GM12873 (cell line): ENCODE data around the gene CHAD.

Experiments
- TF ChIP-seq, protein P1 (sequence below): IDR thresholded peaks from 2 replicates; pipeline ENCODE4 v1.5.1; 2012; ENCODE audit warnings: low read depth, mild to moderate bottlenecking, moderate library complexity, low read length, control low read depth; ENCODE audit not compliant: insufficient read depth; ENCODE audit errors: missing control alignments

Gene CHAD

DNA sequence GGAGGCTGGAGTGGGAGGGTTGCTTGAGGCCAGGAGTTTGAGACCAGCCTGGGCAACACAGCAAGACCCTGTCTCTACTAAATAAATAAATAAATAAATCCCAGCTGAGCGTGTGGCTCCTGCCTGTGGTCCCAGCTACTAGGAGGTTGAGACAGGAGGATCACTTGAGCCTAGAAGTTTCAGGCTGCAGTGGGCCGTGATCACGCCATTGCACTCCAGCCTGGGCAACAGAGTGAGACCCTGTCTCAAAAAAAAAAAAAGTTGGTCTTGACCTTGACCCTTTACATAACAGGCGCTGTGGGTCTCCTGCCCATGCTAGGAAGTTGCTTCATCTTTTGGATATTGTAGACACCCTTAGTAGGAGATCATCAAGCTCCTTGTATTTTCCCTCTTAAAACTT lies 31.3 kb downstream of the CHAD start:
- TF ChIP-seq, protein P1, sequence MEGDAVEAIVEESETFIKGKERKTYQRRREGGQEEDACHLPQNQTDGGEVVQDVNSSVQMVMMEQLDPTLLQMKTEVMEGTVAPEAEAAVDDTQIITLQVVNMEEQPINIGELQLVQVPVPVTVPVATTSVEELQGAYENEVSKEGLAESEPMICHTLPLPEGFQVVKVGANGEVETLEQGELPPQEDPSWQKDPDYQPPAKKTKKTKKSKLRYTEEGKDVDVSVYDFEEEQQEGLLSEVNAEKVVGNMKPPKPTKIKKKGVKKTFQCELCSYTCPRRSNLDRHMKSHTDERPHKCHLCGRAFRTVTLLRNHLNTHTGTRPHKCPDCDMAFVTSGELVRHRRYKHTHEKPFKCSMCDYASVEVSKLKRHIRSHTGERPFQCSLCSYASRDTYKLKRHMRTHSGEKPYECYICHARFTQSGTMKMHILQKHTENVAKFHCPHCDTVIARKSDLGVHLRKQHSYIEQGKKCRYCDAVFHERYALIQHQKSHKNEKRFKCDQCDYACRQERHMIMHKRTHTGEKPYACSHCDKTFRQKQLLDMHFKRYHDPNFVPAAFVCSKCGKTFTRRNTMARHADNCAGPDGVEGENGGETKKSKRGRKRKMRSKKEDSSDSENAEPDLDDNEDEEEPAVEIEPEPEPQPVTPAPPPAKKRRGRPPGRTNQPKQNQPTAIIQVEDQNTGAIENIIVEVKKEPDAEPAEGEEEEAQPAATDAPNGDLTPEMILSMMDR: no peak

DNA sequence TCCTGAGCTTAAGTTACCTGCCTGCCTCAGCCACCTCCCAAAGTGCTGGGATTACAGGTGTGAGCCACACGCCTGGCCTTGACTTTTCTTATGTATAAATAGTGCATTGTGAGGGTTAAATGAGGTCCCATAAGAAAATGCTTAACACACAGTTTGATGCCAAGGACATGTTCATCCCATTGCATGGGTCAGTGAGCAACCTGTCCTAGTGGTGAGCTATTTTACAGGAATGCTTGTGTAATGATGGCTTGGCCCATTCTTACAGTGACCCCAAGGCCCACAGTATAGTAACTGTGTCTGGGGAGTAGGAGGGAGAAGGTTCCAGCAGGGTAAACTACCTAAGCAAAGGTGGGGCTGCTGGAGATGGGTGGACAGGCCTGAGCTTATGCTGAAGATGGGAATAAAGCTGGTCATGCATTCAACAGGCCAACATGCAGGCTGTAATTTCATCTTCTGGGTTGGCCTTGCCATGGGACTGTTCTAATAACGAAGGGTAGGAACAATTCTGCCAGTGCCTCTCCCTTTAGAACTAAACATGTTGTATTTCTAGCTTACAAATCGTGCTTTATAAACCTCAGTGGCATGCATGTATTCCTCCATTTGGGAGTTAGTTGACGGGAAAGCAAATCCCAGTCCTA lies 36.4 kb downstream of the CHAD start:
- TF ChIP-seq, protein P1: no peak

DNA sequence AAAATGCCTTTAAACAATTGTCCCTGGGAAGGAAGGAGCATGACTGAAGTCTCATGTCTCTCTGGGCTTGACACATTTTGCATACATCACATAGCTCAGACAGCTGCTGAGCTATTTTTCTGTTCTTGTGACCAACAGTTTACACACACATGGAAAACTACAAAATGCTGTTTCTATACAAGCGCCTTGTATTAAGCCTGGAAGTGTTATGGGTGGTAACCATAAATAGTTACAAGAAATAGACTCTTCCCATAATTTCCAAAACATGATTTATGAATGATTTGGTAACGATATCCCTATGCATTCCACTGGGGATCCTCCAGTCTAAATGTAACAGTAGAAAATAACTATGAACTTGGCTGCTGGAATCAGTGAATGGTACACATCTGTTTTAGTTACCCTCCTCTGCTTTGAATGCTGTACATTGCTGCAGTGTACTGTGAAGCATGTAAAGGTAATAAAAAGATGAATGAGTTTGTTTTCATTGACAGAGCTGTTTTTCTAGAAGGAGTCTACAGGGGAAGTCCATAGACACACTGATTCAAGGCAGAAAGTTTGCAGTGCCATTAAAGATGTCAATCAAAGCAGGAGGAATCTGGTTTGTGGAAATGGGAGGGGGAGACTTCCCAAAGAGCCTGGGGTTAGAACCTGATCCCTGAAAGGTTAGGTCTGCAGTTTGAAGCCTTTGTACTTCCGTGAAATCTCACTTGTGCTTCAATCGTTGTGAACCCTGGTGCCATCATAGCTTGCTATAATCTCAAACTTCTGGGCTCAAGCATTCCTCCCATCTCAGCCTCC lies 37.7 kb downstream of the CHAD start:
- TF ChIP-seq, protein P1: no peak

DNA sequence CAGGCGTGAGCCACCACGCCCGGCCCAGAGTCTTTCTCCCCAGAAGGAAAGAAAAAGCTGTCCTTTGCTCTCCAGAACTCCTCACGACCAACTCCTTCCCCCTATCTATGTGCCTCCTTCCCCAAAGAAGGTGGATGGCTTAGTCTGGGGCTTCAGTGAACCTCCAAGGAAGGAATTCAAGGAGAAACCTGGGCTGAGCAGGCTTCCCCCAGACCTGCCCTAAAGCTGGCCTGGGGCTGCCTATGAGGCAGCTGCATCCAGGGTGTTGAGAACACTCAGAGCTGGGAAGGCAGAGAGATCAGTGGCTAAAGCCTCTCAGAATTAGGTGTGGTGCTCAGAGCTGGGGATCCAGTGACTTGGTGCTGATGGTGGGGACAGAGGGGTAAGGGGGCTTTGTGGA lies 38.9 kb downstream of the CHAD start:
- TF ChIP-seq, protein P1: no peak

DNA sequence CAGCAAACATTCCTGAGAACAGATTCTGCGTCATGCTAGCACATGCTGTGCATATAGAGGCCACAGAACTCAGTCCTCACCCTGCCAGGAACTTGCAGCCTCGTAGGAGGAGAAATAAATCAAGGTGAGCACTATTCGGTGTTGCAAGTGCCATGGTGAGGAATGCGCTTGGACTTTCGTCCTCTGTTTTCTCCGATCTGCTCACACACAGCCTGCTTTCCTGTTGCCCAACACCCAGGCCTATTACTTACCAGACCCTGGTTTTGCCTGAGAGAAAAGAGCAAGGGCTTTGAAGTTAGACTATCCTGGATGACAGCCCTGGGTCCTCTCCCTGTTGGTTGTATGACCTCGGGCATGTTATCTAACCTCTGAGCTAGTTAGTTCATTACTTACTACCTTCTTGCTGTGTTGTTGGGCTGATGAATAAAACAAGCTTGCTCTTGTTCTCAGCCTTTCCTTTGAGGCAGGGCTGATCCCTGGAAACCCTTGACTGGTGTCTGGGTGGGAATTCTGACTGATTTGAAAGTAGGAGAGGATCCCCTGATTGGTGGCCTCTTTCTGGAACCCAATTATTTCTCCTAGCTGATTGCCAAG lies 39.8 kb downstream of the CHAD start:
- TF ChIP-seq, protein P1: no peak

DNA sequence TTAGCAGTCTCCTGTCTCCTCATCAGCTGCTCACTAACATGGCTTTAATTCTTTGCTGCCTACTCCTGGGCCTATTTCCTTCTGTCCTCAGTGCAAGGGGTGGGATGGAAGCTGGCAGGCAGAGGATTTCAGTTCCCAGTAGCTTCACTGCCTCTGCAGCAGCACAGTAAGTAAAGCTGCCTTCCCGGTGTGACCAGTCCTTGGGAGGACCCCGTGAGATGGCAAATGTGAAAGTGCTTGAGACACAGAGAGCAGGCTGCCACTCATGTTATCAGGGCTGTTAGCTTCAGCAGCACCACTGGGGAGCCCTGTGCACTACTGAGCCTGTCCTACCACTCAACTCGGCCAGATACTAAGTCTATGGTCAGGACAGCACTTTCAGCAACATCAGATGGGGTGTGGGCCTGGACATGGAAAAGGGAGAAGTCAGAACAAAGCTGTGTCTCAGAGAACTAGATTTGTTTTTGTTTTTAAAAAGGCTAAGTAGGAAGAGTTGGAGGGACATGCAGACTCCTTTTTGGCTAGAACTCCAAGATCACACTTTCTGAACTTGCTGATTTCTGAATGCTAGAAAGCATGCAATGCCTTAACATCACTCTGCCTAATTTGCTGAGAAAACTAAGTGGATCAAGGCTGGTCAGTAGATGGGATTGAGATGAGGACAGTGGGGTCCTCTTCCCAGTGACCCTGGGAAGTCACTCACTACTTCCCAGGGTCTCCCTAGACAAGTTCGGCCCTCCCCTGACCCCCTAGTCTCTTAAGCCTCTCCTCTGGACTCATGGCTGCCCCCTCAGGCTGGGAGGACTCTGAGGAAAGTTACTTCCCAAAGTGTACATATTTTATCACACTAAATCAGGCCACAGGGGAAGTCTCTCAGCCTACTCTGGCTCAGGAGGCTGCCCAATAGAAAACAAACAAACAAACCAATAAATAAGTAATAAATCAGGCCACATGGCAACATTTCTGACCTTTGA lies 41.6 kb downstream of the CHAD start:
- TF ChIP-seq, protein P1: peak; percentile 55

DNA sequence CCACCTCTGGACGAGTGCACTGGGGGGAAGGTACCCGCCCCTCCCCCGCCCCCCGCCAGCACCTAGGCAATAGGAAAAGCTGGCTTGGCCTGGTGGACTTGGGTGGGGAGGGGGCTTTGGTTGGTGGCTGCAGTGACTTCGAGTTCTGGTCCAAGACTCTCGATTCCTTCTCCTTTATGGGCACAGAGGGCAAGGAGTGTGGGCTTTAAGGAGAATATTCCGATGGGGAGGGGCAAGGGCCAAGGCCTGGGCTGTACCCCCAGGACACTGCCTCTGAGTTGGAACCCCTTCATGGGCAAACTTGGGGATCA lies 42.3 kb downstream of the CHAD start:
- TF ChIP-seq, protein P1: no peak
